ENCODE data around the gene HIGD1B. TPM values are rescaled to one million over a fixed set of nuclear protein-coding genes. Genes with fewer than 3 reads are reported as not detected.
A peak's percentile ranks its signal among the peaks of the same experiment; 100 is the strongest.

Gene HIGD1B
- polyA plus RNA-seq, 5 donors, result 13.0 to 21.7 (median 17.7) TPM

- no peak for DNase-seq
Measured at GRCh38 chr17:44871556-44871955, 23.9 kb downstream of the HIGD1B start.

GRCh38 chr17:44872131-44872768 is 24.6 kb downstream of the HIGD1B start:
- DNase-seq, result no peak

- no peak for DNase-seq
Measured at GRCh38 chr17:44875761-44876160, 28.1 kb downstream of the HIGD1B start.

GRCh38 chr17:44877121-44877520 is 29.4 kb downstream of the HIGD1B start:
- DNase-seq, result no peak

GRCh38 chr17:44878627-44879221 is 31.0 kb downstream of the HIGD1B start:
- peak in 1 of 2 donors; percentile 25 for DNase-seq

- no peak for DNase-seq
Measured at GRCh38 chr17:44879376-44879775, 31.7 kb downstream of the HIGD1B start.

- DNase-seq, result no peak
Measured at GRCh38 chr17:44880062-44880461, 32.4 kb downstream of the HIGD1B start.

- DNase-seq, result no peak
Measured at GRCh38 chr17:44881145-44881544, 33.5 kb downstream of the HIGD1B start.

GRCh38 chr17:44884941-44885340 is 37.3 kb downstream of the HIGD1B start:
- no peak for DNase-seq

- DNase-seq, result no peak
Measured at GRCh38 chr17:44887016-44887415, 39.3 kb downstream of the HIGD1B start.

- no peak for DNase-seq
Measured at GRCh38 chr17:44887971-44888954, 40.6 kb downstream of the HIGD1B start.

GRCh38 chr17:44889003-44889402 is 41.3 kb downstream of the HIGD1B start:
- no peak for DNase-seq

- DNase-seq, result no peak
Measured at GRCh38 chr17:44892250-44892649, 44.6 kb downstream of the HIGD1B start.

- no peak for DNase-seq
Measured at GRCh38 chr17:44894642-44895041, 47.0 kb downstream of the HIGD1B start.

- DNase-seq, result no peak
Measured at GRCh38 chr17:44898768-44899073, 51.0 kb downstream of the HIGD1B start.

- peak; percentile 94 to 96 for DNase-seq
Measured at GRCh38 chr17:44899074-44899782, 51.5 kb downstream of the HIGD1B start, which contains the start of gene EFTUD2. TSS of gene EFTUD2 (minus strand) at chr17:44899445. CDS start at chr17:44894521, 4,924 bp downstream.

Other genes with a start within 250 kb of the HIGD1B start
- 1 to 10 TPM in 4 of 5 donors, under 1 TPM in 1; 0.82 to 1.9 (median 1.2) TPM for gene MEIOC, start 191.4 kb upstream of the HIGD1B start, polyA plus RNA-seq (ENCODE audit: insufficient read depth in 1 of 5, insufficient read length in 5 of 5, low replicate concordance in 1 of 5)
- 10 to 100 TPM; 25.2 to 35.7 (median 31.7) TPM for gene CCDC43, start 158.1 kb upstream of the HIGD1B start, polyA plus RNA-seq (ENCODE audit: insufficient read depth in 1 of 5, insufficient read length in 5 of 5, low replicate concordance in 1 of 5)
- gene DBF4B, start 139.2 kb upstream of the HIGD1B start, polyA plus RNA-seq (ENCODE audit: insufficient read depth in 1 of 5, insufficient read length in 5 of 5, low replicate concordance in 1 of 5), result 10 to 100 TPM; 13.1 to 20.1 (median 15.6) TPM
- 1 to 10 TPM; 1.5 to 3.4 (median 2.8) TPM for gene ADAM11, start 88.9 kb upstream of the HIGD1B start, polyA plus RNA-seq (ENCODE audit: insufficient read depth in 1 of 5, insufficient read length in 5 of 5, low replicate concordance in 1 of 5)
- 10 to 100 TPM; 36.5 to 45.7 (median 39.9) TPM for gene GJC1, start 17.6 kb upstream of the HIGD1B start, polyA plus RNA-seq (ENCODE audit: insufficient read depth in 1 of 5, insufficient read length in 5 of 5, low replicate concordance in 1 of 5)
- gene EFTUD2, start 51.6 kb downstream of the HIGD1B start, polyA plus RNA-seq (ENCODE audit: insufficient read depth in 1 of 5, insufficient read length in 5 of 5, low replicate concordance in 1 of 5), result 10 to 100 TPM; 77.7 to 95.7 (median 92.8) TPM
- under 1 TPM; 0.19 to 0.95 (median 0.58) TPM for gene GFAP, start 67.6 kb downstream of the HIGD1B start, polyA plus RNA-seq (ENCODE audit: insufficient read depth in 1 of 5, insufficient read length in 5 of 5, low replicate concordance in 1 of 5)
- gene KIF18B, start 99.9 kb downstream of the HIGD1B start, polyA plus RNA-seq (ENCODE audit: insufficient read depth in 1 of 5, insufficient read length in 5 of 5, low replicate concordance in 1 of 5), result 10 to 100 TPM; 10.8 to 22.9 (median 14.5) TPM
- gene C1QL1, start 120.4 kb downstream of the HIGD1B start, polyA plus RNA-seq (ENCODE audit: insufficient read depth in 1 of 5, insufficient read length in 5 of 5, low replicate concordance in 1 of 5), result 1 to 10 TPM; 1.5 to 4.7 (median 2.4) TPM
- 10 to 100 TPM; 37.3 to 54.2 (median 48.5) TPM for gene DCAKD, start 203.7 kb downstream of the HIGD1B start, polyA plus RNA-seq (ENCODE audit: insufficient read depth in 1 of 5, insufficient read length in 5 of 5, low replicate concordance in 1 of 5)
- gene NMT1, start 213.4 kb downstream of the HIGD1B start, polyA plus RNA-seq (ENCODE audit: insufficient read depth in 1 of 5, insufficient read length in 5 of 5, low replicate concordance in 1 of 5), result 10 to 100 TPM; 58.8 to 74.3 (median 63.0) TPM

Measured in right lung (tissue), 5 donors.